HepG2 (cell line): ENCODE data around the gene CIAO3. TPM values are rescaled to one million over a fixed set of nuclear protein-coding genes. Genes with fewer than 3 reads are reported as not detected.

Source experiments
- BCLAF1 ChIP-seq: fragments of 450-650 bp; IDR thresholded peaks from 2 replicates; pipeline ENCODE4 v1.6.1; 2017; ENCODE audit warnings: mild to moderate bottlenecking
- EHMT2 ChIP-seq: fragments of 200-600 bp; sonication (generic); IDR thresholded peaks from 2 replicates; pipeline ENCODE4 v1.7.0; 2017; ENCODE audit warnings: antibody characterized with exemption, low read depth, low read length, borderline replicate concordance
- FUBP1 ChIP-seq: sonication (generic); formaldehyde crosslinking; IDR thresholded peaks from 2 replicates; pipeline ENCODE4 v1.5.1; 2020; ENCODE audit warnings: missing genetic modification reagents, mild to moderate bottlenecking, borderline replicate concordance
- RBM22 ChIP-seq: fragments of 200-400 bp; formaldehyde crosslinking; optimal IDR thresholded peaks from 2 replicates; pipeline ENCODE3; 2017; ENCODE audit warnings: mild to moderate bottlenecking, low read length, moderate library complexity
- SMC3 ChIP-seq: IDR thresholded peaks from 2 replicates; pipeline ENCODE4 v1.6.1; 2011; ENCODE audit warnings: low read length, improper control_type of control experiment
- TEF ChIP-seq: sonication (generic); formaldehyde crosslinking; IDR thresholded peaks from 2 replicates; pipeline ENCODE4 v1.5.0; 2020; ENCODE audit warnings: missing genetic modification reagents
- ZBTB40 ChIP-seq, 2 experiments: fragments of 450-650 bp in 1 of 2; sonication (generic) in 1 of 2; formaldehyde crosslinking in 1 of 2; IDR thresholded peaks; 2 replicates each; pipeline versions ENCODE4 v1.6.1 to v1.8.0; 2016 to 2022; ENCODE audit warnings: antibody characterized with exemption in 1 of 2, mild to moderate bottlenecking in 1 of 2, missing genetic modification reagents in 1 of 2
- ZFP1 ChIP-seq: IDR thresholded peaks from 2 replicates; pipeline ENCODE4 v1.6.1; 2016
- ZNF264 ChIP-seq: sonication (generic); formaldehyde crosslinking; IDR thresholded peaks from 2 replicates; pipeline ENCODE4 v1.4.0; 2020; ENCODE audit warnings: missing genetic modification reagents
- ZNF484 ChIP-seq: sonication (generic); formaldehyde crosslinking; IDR thresholded peaks from 2 replicates; pipeline ENCODE4 v1.5.1; 2020; ENCODE audit warnings: mild to moderate bottlenecking, low read depth, missing genetic modification reagents, borderline replicate concordance
- ZNF619 ChIP-seq: sonication (generic); formaldehyde crosslinking; IDR thresholded peaks from 2 replicates; pipeline ENCODE4 v1.4.0; 2020; ENCODE audit warnings: mild to moderate bottlenecking, missing genetic modification reagents
- ZNF780A ChIP-seq: sonication (generic); formaldehyde crosslinking; IDR thresholded peaks from 2 replicates; pipeline ENCODE4 v1.8.0; 2022; ENCODE audit warnings: mild to moderate bottlenecking, missing genetic modification reagents, moderate library complexity
- ZNF841 ChIP-seq: sonication (generic); formaldehyde crosslinking; IDR thresholded peaks from 2 replicates; pipeline ENCODE4 v1.8.1; 2023; ENCODE audit warnings: missing genetic modification reagents, borderline replicate concordance
- ZSCAN29 ChIP-seq: sonication (generic); formaldehyde crosslinking; conservative IDR thresholded peaks from 2 replicates; pipeline ENCODE4 v1.4.0; 2020; ENCODE audit warnings: mild to moderate bottlenecking, missing genetic modification reagents
- polyA plus RNA-seq, 8 experiments: library from polyadenylated mRNA; depleted of rRNA in 3 of 8; stranded (reverse) in 7 of 8; unstranded in 1 of 8; fragments of >200 nt; fragmentation: Illumina TruSeq in 4 of 8; extraction: Trizol in 4 of 8; gene quantifications; 2 replicates each; pipeline versions ENCODE4 v1.2.1 to v1.2.3, GENCODE V29; 2011 to 2016; ENCODE audit warnings: low read depth in 4 of 8, missing spikeins in 1 of 8, mixed read lengths in 1 of 8; ENCODE audit not compliant: insufficient read depth in 1 of 8
- total RNA-seq, 5 experiments: library from RNA; depleted of rRNA; stranded (reverse); fragments of >200 nt; fragmentation: Illumina TruSeq; extraction: Trizol; gene quantifications; 2 replicates each; pipeline ENCODE4 v1.2.3, GENCODE V29; 2016; ENCODE audit warnings: low read depth in 1 of 5

Gene CIAO3
- total and polyA plus RNA-seq, 2 of the 13 experiments (the other 11 are each of a cell fraction or from before 2014, with no cell fraction given) = 21.7 to 25.0 TPM

GRCh38 chr16:740764-741505 is at the start of gene CIAO3 (continued):
- TF ChIP-seq ZBTB40 (IDR thresholded peaks at IDR 0.05) (no peak), ZBTB40 (CRISPR knock-in tag; IDR thresholded peaks at IDR 0.05) (peak; percentile 77; the same call in 1 of the 2 replicates), EHMT2 (no peak), SMC3 (no peak), ZNF841 (CRISPR knock-in tag) (peak; percentile 58; the same call in 1 of the 2 replicates), FUBP1 (CRISPR knock-in tag) (no peak), ZNF619 (CRISPR knock-in tag) (no peak), TEF (no peak), ZSCAN29 (peak; percentile 74; the same call in 1 of the 2 replicates), ZNF484 (CRISPR knock-in tag) (no peak), BCLAF1 (no peak), ZNF780A (CRISPR knock-in tag) (peak; percentile 71; the same call in 1 of the 2 replicates), ZNF264 (no peak; the same call in 1 of the 2 replicates), ZFP1 (no peak), RBM22 (no peak)
